ENCODE measurements around the gene CLSTN1. TPM values are rescaled to one million over a fixed set of nuclear protein-coding genes. Genes with fewer than 3 reads are reported as not detected.

The CLSTN1 gene
- polyA plus RNA-seq, 3 donors: 5.2 to 25.2 (median 5.3) TPM

DNA sequence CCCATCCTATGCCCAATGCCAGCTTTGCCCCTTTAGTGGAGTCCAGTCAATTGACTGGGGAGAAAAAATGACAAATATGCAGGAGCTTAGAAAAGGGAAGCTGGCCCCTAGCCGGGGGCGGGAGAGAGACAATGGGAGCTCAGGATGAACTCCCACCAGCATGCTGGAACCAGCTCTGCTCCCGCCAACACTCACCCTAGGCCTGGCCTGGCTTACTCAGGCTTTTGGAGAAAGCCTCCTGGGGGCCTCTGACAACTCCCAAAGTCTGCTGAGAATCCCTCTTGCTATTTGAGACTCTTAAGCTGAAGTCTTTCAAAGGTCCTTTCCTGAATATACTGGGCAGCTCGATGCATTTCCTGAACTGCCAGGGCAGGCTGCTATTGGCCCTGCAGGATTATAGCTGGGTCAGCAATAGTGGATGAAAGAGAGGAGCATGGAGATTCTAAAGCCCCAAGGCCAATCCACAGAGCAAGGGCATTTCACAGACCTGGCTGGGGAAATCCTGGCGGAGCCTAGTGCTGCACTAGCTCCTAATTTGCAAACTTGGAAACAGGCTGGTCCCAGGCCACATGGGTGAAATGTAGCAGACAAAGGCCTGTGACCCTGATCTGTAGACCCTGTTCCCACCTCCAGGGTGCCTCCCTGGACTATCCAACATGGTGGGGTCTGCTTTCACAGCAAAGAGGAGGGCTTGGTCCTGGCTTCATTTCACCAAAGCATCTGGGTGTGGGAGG, 35.7 kb upstream of the CLSTN1 start:
- H3K4me1 Mint-ChIP-seq: peaks cover 6% of the 10 kb centered on the region

DNA sequence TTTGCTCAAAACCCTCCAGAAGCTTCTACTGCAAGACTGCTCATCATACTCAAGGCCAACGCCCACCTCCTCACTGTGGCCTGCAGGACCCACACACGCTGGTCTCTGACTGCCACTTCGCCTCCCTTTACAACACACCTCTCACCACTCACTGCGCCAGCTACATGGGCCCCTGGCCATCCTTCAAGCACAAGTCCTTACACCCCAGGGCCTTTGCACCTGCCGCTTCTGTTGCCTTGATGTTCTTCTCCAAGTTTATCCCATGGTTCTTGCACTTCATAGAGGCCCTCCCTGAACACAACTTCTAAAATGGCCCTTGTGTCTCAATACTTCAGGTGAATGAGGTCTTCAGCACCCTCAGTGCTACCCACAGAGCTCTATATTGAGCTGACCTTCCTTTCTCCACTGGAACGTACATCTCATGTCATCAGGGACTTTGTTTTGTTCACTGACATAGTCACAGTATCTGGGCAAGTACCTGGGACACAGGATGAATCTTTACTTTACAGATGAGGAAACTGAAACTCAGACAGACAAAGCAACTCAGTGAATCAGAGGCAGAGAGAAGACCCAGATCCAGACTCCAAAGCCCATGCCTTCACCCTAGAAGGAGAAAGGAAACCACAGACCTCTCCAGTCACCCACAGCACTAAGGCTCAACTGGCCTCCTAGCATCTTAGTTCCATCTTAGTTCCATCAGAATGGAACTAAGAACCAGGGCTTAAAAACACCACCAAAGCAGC, 34.7 kb upstream of the CLSTN1 start:
- Mint-ChIP-seq H3K36me3 (peaks cover 23 to 51% of the 10 kb centered on the region in 2 donors), H3K4me1 (peaks cover 6% of the 10 kb centered on the region), H3K9me3 (peaks cover 0 to 8% (median 6%) of the 10 kb centered on the region in 7 donors), H3K4me3 (no peak overlapping the region), H3K27ac (peak overlapping the region in 2 of 7 donors; percentile 13 to 53), H3K27me3 (ENCODE audit: low read depth in 3 of 3) (peaks cover 0 to 1% (median 1%) of the 10 kb centered on the region in 3 donors)
- TF ChIP-seq, protein P1, sequence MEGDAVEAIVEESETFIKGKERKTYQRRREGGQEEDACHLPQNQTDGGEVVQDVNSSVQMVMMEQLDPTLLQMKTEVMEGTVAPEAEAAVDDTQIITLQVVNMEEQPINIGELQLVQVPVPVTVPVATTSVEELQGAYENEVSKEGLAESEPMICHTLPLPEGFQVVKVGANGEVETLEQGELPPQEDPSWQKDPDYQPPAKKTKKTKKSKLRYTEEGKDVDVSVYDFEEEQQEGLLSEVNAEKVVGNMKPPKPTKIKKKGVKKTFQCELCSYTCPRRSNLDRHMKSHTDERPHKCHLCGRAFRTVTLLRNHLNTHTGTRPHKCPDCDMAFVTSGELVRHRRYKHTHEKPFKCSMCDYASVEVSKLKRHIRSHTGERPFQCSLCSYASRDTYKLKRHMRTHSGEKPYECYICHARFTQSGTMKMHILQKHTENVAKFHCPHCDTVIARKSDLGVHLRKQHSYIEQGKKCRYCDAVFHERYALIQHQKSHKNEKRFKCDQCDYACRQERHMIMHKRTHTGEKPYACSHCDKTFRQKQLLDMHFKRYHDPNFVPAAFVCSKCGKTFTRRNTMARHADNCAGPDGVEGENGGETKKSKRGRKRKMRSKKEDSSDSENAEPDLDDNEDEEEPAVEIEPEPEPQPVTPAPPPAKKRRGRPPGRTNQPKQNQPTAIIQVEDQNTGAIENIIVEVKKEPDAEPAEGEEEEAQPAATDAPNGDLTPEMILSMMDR (IDR thresholded peaks at IDR 0.05): no peak
- H3K27me3 ChIP-seq (ENCODE audit: control insufficient read depth in 2 of 2, insufficient read depth in 2 of 2, low read length in 2 of 2): no peaks in the 10 kb centered on the region
- H3K27ac ChIP-seq (ENCODE audit: low read depth in 1 of 2, low read length in 2 of 2): no peak overlapping the region
- no peak overlapping the region for H3K4me3 ChIP-seq (replicated peaks in 1 of 3; ENCODE audit: low read depth in 2 of 3, low read length in 3 of 3)
- no peaks in the 10 kb centered on the region for H3K79me2 ChIP-seq (ENCODE audit: insufficient read depth, low read length)
- H2AFZ ChIP-seq (ENCODE audit: insufficient read depth, low read depth, low read length, poor library complexity, severe bottlenecking): no peak overlapping the region
- intact Hi-C loops (cut with micrococcal nuclease): no loop called here
- no peak overlapping the region for H3K9ac ChIP-seq (ENCODE audit: insufficient read depth, low read length, poor library complexity, severe bottlenecking)
- H3K36me3 ChIP-seq (replicated peaks in 1 of 2; ENCODE audit: control insufficient read depth in 1 of 2, insufficient read depth in 2 of 2, low read length in 2 of 2): peaks cover 10 to 50% of the 10 kb centered on the region in 2 donors
- peaks cover 5 to 8% of the 10 kb centered on the region in 2 donors for H3K9me3 ChIP-seq (replicated peaks in 1 of 2; ENCODE audit: control insufficient read depth in 1 of 2, insufficient read depth in 1 of 2, low read length in 2 of 2)
- WGBS (ENCODE audit: insufficient coverage): 100% methylated on average over 5 of the region's 6 CpGs
- peaks cover 4 to 6% of the 10 kb centered on the region in 2 donors for H3K4me1 ChIP-seq (ENCODE audit: control insufficient read depth in 1 of 2, insufficient read depth in 2 of 2, low read length in 2 of 2)
- no peak for DNase-seq
- peaks cover 4% of the 10 kb centered on the region for H4K20me1 ChIP-seq (ENCODE audit: insufficient read depth, low read length)
- no peak overlapping the region for H3K4me2 ChIP-seq (replicated peaks; ENCODE audit: extremely low read depth, low read length, poor library complexity, severe bottlenecking)

More for the DNA sequence above, 35.7 kb upstream of the CLSTN1 start:
- H3K4me2 ChIP-seq (replicated peaks; ENCODE audit: extremely low read depth, low read length, poor library complexity, severe bottlenecking): no peak overlapping the region
- DNase-seq: no peak
- H4K20me1 ChIP-seq (ENCODE audit: insufficient read depth, low read length): peaks cover 4% of the 10 kb centered on the region
- H3K4me1 ChIP-seq (ENCODE audit: control insufficient read depth in 1 of 2, insufficient read depth in 2 of 2, low read length in 2 of 2): peaks cover 4 to 6% of the 10 kb centered on the region in 2 donors
- H3K27me3 ChIP-seq (ENCODE audit: control insufficient read depth in 2 of 2, insufficient read depth in 2 of 2, low read length in 2 of 2): no peaks in the 10 kb centered on the region
- no peak overlapping the region for H3K4me3 ChIP-seq (replicated peaks in 1 of 3; ENCODE audit: low read depth in 2 of 3, low read length in 3 of 3)
- WGBS (ENCODE audit: insufficient coverage): 61% methylated on average over 2 of the region's 5 CpGs
- no peak overlapping the region for H2AFZ ChIP-seq (ENCODE audit: insufficient read depth, low read depth, low read length, poor library complexity, severe bottlenecking)
- no peaks in the 10 kb centered on the region for H3K79me2 ChIP-seq (ENCODE audit: insufficient read depth, low read length)
- peaks cover 0 to 1% (median 1%) of the 10 kb centered on the region in 3 donors for H3K27me3 Mint-ChIP-seq (ENCODE audit: low read depth in 3 of 3)
- TF ChIP-seq, protein P1 (IDR thresholded peaks at IDR 0.05): no peak
- no peak overlapping the region for H3K27ac ChIP-seq (ENCODE audit: low read depth in 1 of 2, low read length in 2 of 2)
- H3K9me3 Mint-ChIP-seq: no peaks in the 10 kb centered on the region
- H3K27ac Mint-ChIP-seq: peak overlapping the region in 3 of 7 donors; percentile 20 to 53 (median 26)
- intact Hi-C loops (cut with micrococcal nuclease): loop anchor here in 1 of 2 donors (10.0 kb wide), 2 partner anchors 135 to 365 kb away; no protein-coding TSS in a partner anchor
- H3K4me3 Mint-ChIP-seq: no peak overlapping the region
- H3K36me3 ChIP-seq (replicated peaks in 1 of 2; ENCODE audit: control insufficient read depth in 1 of 2, insufficient read depth in 2 of 2, low read length in 2 of 2): peaks cover 14 to 48% of the 10 kb centered on the region in 2 donors
- no peak overlapping the region for H3K9ac ChIP-seq (ENCODE audit: insufficient read depth, low read length, poor library complexity, severe bottlenecking)
- no peaks in the 10 kb centered on the region for H3K9me3 ChIP-seq (replicated peaks in 1 of 2; ENCODE audit: control insufficient read depth in 1 of 2, insufficient read depth in 1 of 2, low read length in 2 of 2)
- H3K36me3 Mint-ChIP-seq: peaks cover 20 to 50% of the 10 kb centered on the region in 2 donors

All from CD14-positive monocyte (primary cell).